Hepatocyte (in vitro differentiated cells): ENCODE data around the gene NDUFAF8.

Source experiments
- CTCF ChIP-seq: fragments of 200-600 bp; sonication (generic); IDR thresholded peaks from 2 replicates; pipeline ENCODE4 v1.5.1; 2016; ENCODE audit warnings: antibody characterized with exemption, mild to moderate bottlenecking; ENCODE audit not compliant: poor library complexity
- EZH2phosphoT487 ChIP-seq: fragments of 200-600 bp; sonication (generic); IDR thresholded peaks from one replicate; pipeline ENCODE4 v1.6.1; 2018; ENCODE audit warnings: antibody characterized with exemption, mild to moderate bottlenecking, low read depth, moderate library complexity; ENCODE audit not compliant: unreplicated experiment, severe bottlenecking

- no peak for TF ChIP-seq CTCF
- no peak for TF ChIP-seq EZH2phosphoT487
These were observed 43.0 kb downstream of the NDUFAF8 start for GRCh38 chr17:81282141-81282540.
